PC-9 (cell line): ENCODE measurements around the gene ST6GALNAC3. TPM values are rescaled to one million over a fixed set of nuclear protein-coding genes. Genes with fewer than 3 reads are reported as not detected.

Experiments used
- BruUV-seq: library from RNA; stranded (reverse); fragments of 400-500 nt; replicated peaks from 2 replicates; lab custom pipeline; 2021; lab: Mats Ljungman, UMichigan
- CTCF ChIA-PET: fragments of 300-600 bp; sonication (Branson Sonifier 250); formaldehyde crosslinking; loops from one replicate; lab custom pipeline; 2022; ENCODE audit warnings: antibody characterized with exemption; lab: Charles Lee
- POLR2A ChIA-PET: fragments of 300-600 bp; sonication (Branson Sonifier 250); formaldehyde crosslinking; loops from one replicate; lab custom pipeline; 2022; ENCODE audit warnings: antibody characterized with exemption; ENCODE audit not compliant: unreplicated experiment; lab: Charles Lee
- DNase-seq, 2 experiments: peaks; one replicate each; pipeline versions ENCODE4 v3.0.0 to v3.0.0-alpha.2; 2015 to 2022; ENCODE audit warnings: mixed read lengths in 1 of 2
- H2AFZ ChIP-seq: fragments of 200-600 bp; sonication (generic); 2 replicates; pipeline ENCODE4 v1.8.1; 2017; ENCODE audit warnings: antibody characterized with exemption
- H3F3A ChIP-seq: fragments of 200-600 bp; sonication (generic); 2 replicates; pipeline ENCODE4 v1.8.1; 2017; ENCODE audit warnings: antibody characterized with exemption, mild to moderate bottlenecking, low read depth; ENCODE audit not compliant: insufficient read depth
- H3K27ac ChIP-seq: fragments of 200-600 bp; sonication (generic); 2 replicates; pipeline ENCODE4 v1.6.1; 2016; ENCODE audit warnings: mixed run types
- H3K27me3 ChIP-seq: fragments of 200-600 bp; sonication (generic); 2 replicates; pipeline ENCODE4 v1.6.1; 2016; ENCODE audit warnings: low read depth, mixed run types; ENCODE audit not compliant: insufficient read depth
- H3K36me3 ChIP-seq: fragments of 200-600 bp; sonication (generic); 2 replicates; pipeline ENCODE4 v1.6.1; 2016; ENCODE audit warnings: low read depth, mixed run types
- H3K4me1 ChIP-seq: fragments of 200-600 bp; sonication (generic); replicated peaks from 2 replicates; pipeline ENCODE4 v1.6.1; 2016; ENCODE audit warnings: mixed run types; ENCODE audit not compliant: insufficient read depth
- H3K4me2 ChIP-seq: fragments of 200-600 bp; sonication (generic); 2 replicates; pipeline ENCODE4 v1.6.1; 2017; ENCODE audit warnings: mixed run types
- H3K4me3 ChIP-seq: fragments of 200-600 bp; sonication (generic); 2 replicates; pipeline ENCODE4 v1.6.1; 2016; ENCODE audit warnings: mixed run types
- H3K79me2 ChIP-seq: fragments of 200-600 bp; sonication (generic); 2 replicates; pipeline ENCODE4 v1.6.1; 2017; ENCODE audit warnings: low read depth, mixed run types
- H3K9me2 ChIP-seq: fragments of 200-600 bp; sonication (generic); 2 replicates; pipeline ENCODE4 v1.8.1; 2017; ENCODE audit warnings: mild to moderate bottlenecking; ENCODE audit not compliant: insufficient read depth
- H3K9me3 ChIP-seq: fragments of 200-600 bp; sonication (generic); 2 replicates; pipeline ENCODE4 v1.8.1; 2016; ENCODE audit warnings: low read depth; ENCODE audit not compliant: insufficient read depth
- H4K20me1 ChIP-seq: fragments of 200-600 bp; sonication (generic); 2 replicates; pipeline ENCODE4 v1.8.1; 2017; ENCODE audit not compliant: insufficient read depth
- CTCF ChIP-seq: fragments of 200-600 bp; sonication (generic); conservative IDR thresholded peaks from 2 replicates; pipeline ENCODE4 v1.6.1; 2017; ENCODE audit warnings: mixed run types, antibody characterized with exemption, mild to moderate bottlenecking, moderate library complexity
- EZH2 ChIP-seq: fragments of 200-600 bp; sonication (generic); IDR thresholded peaks from 2 replicates; pipeline ENCODE4 v1.8.0; 2017; ENCODE audit warnings: antibody characterized with exemption, low read depth
- intact Hi-C: fragments of 100-400 bp; cut with micrococcal nuclease; formaldehyde crosslinking; loops from one replicate; pipeline ENCODE4 v1.10.0; 2022; ENCODE audit not compliant: unreplicated experiment
- total RNA-seq: library from RNA; stranded (reverse); gene quantifications from 2 replicates; pipeline ENCODE4 v1.2.3, GENCODE V29; 2021

Gene ST6GALNAC3
- total RNA-seq, 1 experiment from 2014 or later: 0.04 TPM

DNA sequence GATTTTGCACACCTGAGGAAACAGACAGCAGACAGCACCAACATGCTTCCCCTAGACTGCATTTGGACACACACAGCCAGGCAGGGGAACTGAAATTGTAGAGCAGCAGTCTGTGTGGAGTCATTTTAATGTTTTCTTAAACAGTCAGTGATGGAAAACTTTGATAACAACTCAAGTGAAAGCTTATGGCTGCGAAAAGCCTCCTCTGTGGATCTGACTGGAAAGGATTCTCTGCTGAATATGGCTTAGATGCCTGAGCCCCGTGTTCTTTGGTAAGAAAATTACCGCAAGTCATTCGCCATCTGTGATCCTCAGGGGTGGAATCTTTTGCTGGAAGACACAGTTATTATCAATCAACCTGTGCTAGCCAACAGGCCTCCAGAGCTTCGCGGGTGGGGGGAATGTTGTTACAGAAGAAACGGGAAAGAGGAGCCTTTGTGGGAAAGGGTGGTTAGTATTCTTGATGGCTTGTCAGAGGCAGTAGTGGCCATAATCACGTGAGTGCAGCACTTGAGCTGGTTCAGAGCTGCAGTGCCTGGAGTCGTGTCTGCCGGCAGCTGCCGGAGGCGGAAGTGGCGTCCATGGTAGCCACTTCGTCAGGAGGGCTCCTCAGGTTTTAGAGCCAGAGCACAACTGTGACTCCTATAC, 204.7 kb downstream of the ST6GALNAC3 start:
- Histone ChIP-seq H3K4me2 (no peak overlapping the region), H3K4me3 (no peak overlapping the region), H3K9me3 (no peaks in the 10 kb centered on the region), H3K27me3 (no peaks in the 10 kb centered on the region), H2AFZ (0 out of 2 replicates have a peak overlapping the region, but pooled peaks have one; percentile 35), H3K9me2 (peaks cover 7% of the 10 kb centered on the region; the same call in 1 of the 2 replicates), H3K36me3 (no peaks in the 10 kb centered on the region), H3K79me2 (no peaks in the 10 kb centered on the region), H4K20me1 (no peaks in the 10 kb centered on the region), H3F3A (no peaks in the 10 kb centered on the region), H3K27ac (no peak overlapping the region), H3K4me1 (no peaks in the 10 kb centered on the region)
- intact Hi-C loops: no loop called here
- DNase-seq: no peak
- ChIA-PET CTCF (no interaction called here), POLR2A (no interaction called here)
- BruUV-seq: no TSS peak
- no peak for TF ChIP-seq CTCF
- TF ChIP-seq EZH2: no peak

- Histone ChIP-seq H2AFZ (no peak overlapping the region), H3F3A (no peaks in the 10 kb centered on the region), H4K20me1 (no peaks in the 10 kb centered on the region), H3K36me3 (no peaks in the 10 kb centered on the region), H3K4me3 (no peak overlapping the region), H3K27ac (no peak overlapping the region), H3K9me3 (no peaks in the 10 kb centered on the region), H3K4me1 (no peaks in the 10 kb centered on the region), H3K79me2 (no peaks in the 10 kb centered on the region), H3K9me2 (peaks cover 7% of the 10 kb centered on the region; the same call in 1 of the 2 replicates), H3K27me3 (no peaks in the 10 kb centered on the region), H3K4me2 (no peak overlapping the region)
- DNase-seq: no peak
- BruUV-seq: no TSS peak
- TF ChIP-seq EZH2 (no peak), CTCF (no peak)
- ChIA-PET POLR2A (no interaction called here), CTCF (no interaction called here)
- intact Hi-C loops: no loop called here
Observed at GRCh38 chr1:76281306-76281705, 206.8 kb downstream of the ST6GALNAC3 start.

DNA sequence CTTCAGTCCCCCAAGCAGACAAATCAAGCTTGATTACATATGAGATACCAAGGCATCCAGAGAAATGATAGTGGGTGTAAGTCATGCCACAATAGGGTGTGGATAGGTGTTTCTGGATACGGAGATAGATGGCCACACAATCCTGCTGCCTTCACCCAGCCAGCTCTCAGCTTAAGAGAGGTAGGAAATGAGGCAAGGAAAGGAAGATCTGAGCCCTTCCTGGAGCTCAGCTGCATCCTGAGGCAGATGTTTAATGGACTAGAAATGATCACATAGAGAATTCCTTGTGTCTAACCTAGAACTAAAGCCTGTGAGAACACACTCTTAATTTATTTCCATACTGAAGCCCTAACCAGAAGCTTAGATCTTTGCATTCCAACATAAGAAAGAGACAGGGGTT, 210.3 kb downstream of the ST6GALNAC3 start:
- BruUV-seq: no TSS peak
- Histone ChIP-seq H3K36me3 (no peaks in the 10 kb centered on the region), H3K27ac (no peak overlapping the region), H3K4me1 (no peaks in the 10 kb centered on the region), H3K9me3 (no peaks in the 10 kb centered on the region), H3K4me3 (no peak overlapping the region), H3K27me3 (no peaks in the 10 kb centered on the region), H3K4me2 (no peak overlapping the region), H2AFZ (no peak overlapping the region), H3F3A (no peaks in the 10 kb centered on the region), H4K20me1 (no peaks in the 10 kb centered on the region; the same call in 1 of the 2 replicates), H3K79me2 (no peaks in the 10 kb centered on the region), H3K9me2 (peaks cover 7% of the 10 kb centered on the region; the same call in 1 of the 2 replicates)
- intact Hi-C loops: no loop called here
- no peak for DNase-seq
- CTCF ChIA-PET: no interaction called here
- POLR2A ChIA-PET: no interaction called here
- no peak for TF ChIP-seq EZH2
- TF ChIP-seq CTCF: no peak
